ELF-1 (cell line): ENCODE results near the gene TRAPPC5.

Source experiments
- DNase-seq: peaks from one replicate; pipeline ENCODE4 v3.0.0-alpha.2; 2016; ENCODE audit warnings: low read depth, low spot score

Gene TRAPPC5

GRCh38 chr19:7730286-7731217 lies 49.9 kb downstream of the TRAPPC5 start:
- DNase-seq, result no peak

- DNase-seq, result no peak
Observed at GRCh38 chr19:7731218-7731595, 50.6 kb downstream of the TRAPPC5 start.

- no peak for DNase-seq
Observed at GRCh38 chr19:7731615-7732014, 51.0 kb downstream of the TRAPPC5 start.

- peak; percentile 14 for DNase-seq
Observed at GRCh38 chr19:7732045-7732444, 51.4 kb downstream of the TRAPPC5 start, which contains the start of gene CLEC4G. Gene CLEC4G, minus strand, starts transcription at chr19:7732110. Its CDS starts 8 bp downstream, at chr19:7732102.

- no peak for DNase-seq
Observed at GRCh38 chr19:7733376-7733775, 52.7 kb downstream of the TRAPPC5 start.

- no peak for DNase-seq
Observed at GRCh38 chr19:7734220-7735203, 53.9 kb downstream of the TRAPPC5 start.

- no peak for DNase-seq
Observed at GRCh38 chr19:7736148-7736547, 55.5 kb downstream of the TRAPPC5 start.

- DNase-seq, result no peak
Observed at GRCh38 chr19:7737215-7737614, 56.6 kb downstream of the TRAPPC5 start.
